Lower leg skin (tissue), 3 donors: ENCODE data around the gene PYDC2.

ENCODE experiments used
- POLR2A ChIP-seq, 2 donors: fragments of 450-650 bp; IDR thresholded peaks; one replicate each; pipeline ENCODE4 v1.6.1; 2016 to 2017; ENCODE audit warnings: antibody characterized with exemption in 2 of 2, mild to moderate bottlenecking in 1 of 2, moderate library complexity in 1 of 2
- TF ChIP-seq, protein P1 (sequence below), 3 donors: fragments of 450-650 bp; IDR thresholded peaks; one replicate each; pipeline ENCODE4 v1.5.1; 2016; ENCODE audit warnings: antibody characterized with exemption in 3 of 3, mild to moderate bottlenecking in 3 of 3, moderate library complexity in 2 of 3

GRCh38 chr3:191431160-191431822 lies 29.7 kb upstream of the PYDC2 start:
- TF ChIP-seq, protein P1, sequence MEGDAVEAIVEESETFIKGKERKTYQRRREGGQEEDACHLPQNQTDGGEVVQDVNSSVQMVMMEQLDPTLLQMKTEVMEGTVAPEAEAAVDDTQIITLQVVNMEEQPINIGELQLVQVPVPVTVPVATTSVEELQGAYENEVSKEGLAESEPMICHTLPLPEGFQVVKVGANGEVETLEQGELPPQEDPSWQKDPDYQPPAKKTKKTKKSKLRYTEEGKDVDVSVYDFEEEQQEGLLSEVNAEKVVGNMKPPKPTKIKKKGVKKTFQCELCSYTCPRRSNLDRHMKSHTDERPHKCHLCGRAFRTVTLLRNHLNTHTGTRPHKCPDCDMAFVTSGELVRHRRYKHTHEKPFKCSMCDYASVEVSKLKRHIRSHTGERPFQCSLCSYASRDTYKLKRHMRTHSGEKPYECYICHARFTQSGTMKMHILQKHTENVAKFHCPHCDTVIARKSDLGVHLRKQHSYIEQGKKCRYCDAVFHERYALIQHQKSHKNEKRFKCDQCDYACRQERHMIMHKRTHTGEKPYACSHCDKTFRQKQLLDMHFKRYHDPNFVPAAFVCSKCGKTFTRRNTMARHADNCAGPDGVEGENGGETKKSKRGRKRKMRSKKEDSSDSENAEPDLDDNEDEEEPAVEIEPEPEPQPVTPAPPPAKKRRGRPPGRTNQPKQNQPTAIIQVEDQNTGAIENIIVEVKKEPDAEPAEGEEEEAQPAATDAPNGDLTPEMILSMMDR (IDR thresholded peaks at IDR 0.05): no peak
- no peak for TF ChIP-seq POLR2A (IDR thresholded peaks at IDR 0.05)
